K562 (cell line): ENCODE measurements around the gene OST4. TPM values are rescaled to one million over a fixed set of nuclear protein-coding genes. Genes with fewer than 3 reads are reported as not detected.

Experiments
- ATF7 ChIP-seq: fragments of 450-650 bp; IDR thresholded peaks from 2 replicates; pipeline ENCODE4 v1.7.1; 2014; ENCODE audit warnings: mild to moderate bottlenecking, moderate library complexity
- BDP1 ChIP-seq: IDR thresholded peaks from 3 replicates; pipeline ENCODE4 v1.6.1; 2011; ENCODE audit not compliant: insufficient read length, insufficient read depth
- BRD9 ChIP-seq: fragments of 450-650 bp; IDR thresholded peaks from 2 replicates; pipeline ENCODE4 v1.6.1; 2018; ENCODE audit warnings: low read depth; ENCODE audit not compliant: partially characterized antibody
- BRF1 ChIP-seq: IDR thresholded peaks from 3 replicates; pipeline ENCODE4 v1.6.1; 2011; ENCODE audit warnings: borderline replicate concordance, mild to moderate bottlenecking; ENCODE audit not compliant: insufficient read length; ENCODE audit errors: extremely low read depth
- DMBX1 ChIP-seq: fragments of 250-450 bp; sonication (Bioruptor Pico); IDR thresholded peaks from 2 replicates; pipeline ENCODE4 v1.8.0; 2022; ENCODE audit warnings: inconsistent platforms, mild to moderate bottlenecking, moderate library complexity, borderline replicate concordance
- E2F3 ChIP-seq: fragments of 250-450 bp; sonication (Bioruptor Pico); IDR thresholded peaks from 2 replicates; pipeline ENCODE4 v1.4.0; 2020; ENCODE audit warnings: mild to moderate bottlenecking
- ELF1 ChIP-seq: fragments of 200-800 bp; sonication (Bioruptor generic); IDR thresholded peaks from 2 replicates; pipeline ENCODE4 v1.6.1; 2016; ENCODE audit warnings: missing genetic modification characterization, missing compliant biosample characterization
- FOXP1 ChIP-seq: sonication (generic); formaldehyde crosslinking; IDR thresholded peaks from 2 replicates; pipeline ENCODE4 v1.8.0; 2022; ENCODE audit warnings: mild to moderate bottlenecking, missing genetic modification reagents
- HNRNPL ChIP-seq: fragments of 200-400 bp; formaldehyde crosslinking; IDR thresholded peaks from 2 replicates; pipeline ENCODE4 v1.6.1; 2017; ENCODE audit warnings: low read depth, mild to moderate bottlenecking, low read length
- OTX1 ChIP-seq: fragments of 450-650 bp; formaldehyde crosslinking; IDR thresholded peaks from 2 replicates; pipeline ENCODE4 v1.4.0; 2022; ENCODE audit warnings: mild to moderate bottlenecking
- POLR3G ChIP-seq: IDR thresholded peaks from 2 replicates; pipeline ENCODE4 v1.6.1; 2011; ENCODE audit not compliant: insufficient read length, insufficient replicate concordance; ENCODE audit errors: extremely low read depth
- PYGO2 ChIP-seq: fragments of 450-650 bp; IDR thresholded peaks from 2 replicates; pipeline ENCODE4 v1.6.1; 2016; ENCODE audit warnings: mild to moderate bottlenecking, missing genetic modification characterization, moderate library complexity, missing compliant biosample characterization
- SMAD3 ChIP-seq: fragments of 450-650 bp; formaldehyde crosslinking; conservative IDR thresholded peaks from 2 replicates; pipeline ENCODE4 v1.4.0; 2020; ENCODE audit warnings: mild to moderate bottlenecking
- SMARCA5 ChIP-seq: fragments of 450-650 bp; IDR thresholded peaks from 2 replicates; pipeline ENCODE4 v1.6.1; 2016
- TAF9B ChIP-seq: fragments of 450-650 bp; IDR thresholded peaks from 2 replicates; pipeline ENCODE4 v1.6.1; 2018; ENCODE audit warnings: mild to moderate bottlenecking; ENCODE audit not compliant: partially characterized antibody
- ZNF830 ChIP-seq: fragments of 250-450 bp; sonication (Bioruptor Pico); IDR thresholded peaks from 2 replicates; pipeline ENCODE4 v1.5.0; 2021; ENCODE audit warnings: mild to moderate bottlenecking
- polyA plus RNA-seq, 8 experiments: library from polyadenylated mRNA; depleted of rRNA in 4 of 8; stranded (reverse) in 5 of 8; unstranded in 3 of 8; fragments of >200 nt; fragmentation: Nextera tagmentation in 2 of 8; fragmentation: Illumina TruSeq in 1 of 8; extraction: Ambion mirVana in 2 of 8; extraction: Trizol in 1 of 8; gene quantifications; 2 replicates each; pipeline versions ENCODE4 v1.2.1 to v1.2.3, GENCODE V29; 2011 to 2014; ENCODE audit warnings: inconsistent platforms in 1 of 8, missing spikeins in 1 of 8
- total RNA-seq, 7 experiments: library from RNA; depleted of rRNA in 6 of 7; stranded (reverse); fragments of >200 nt in 6 of 7; fragmentation: Illumina TruSeq in 2 of 7; extraction: Trizol in 2 of 7; gene quantifications; 2 replicates each; pipeline versions ENCODE4 v1.2.1 to v1.2.3, GENCODE V29; 2011 to 2021; ENCODE audit warnings: low replicate concordance in 1 of 7
- TF ChIP-seq, protein P1 (sequence below): fragments of 450-650 bp; IDR thresholded peaks from 2 replicates; pipeline ENCODE4 v1.6.1; 2016; ENCODE audit warnings: low read depth, mild to moderate bottlenecking, moderate library complexity
- TF ChIP-seq, protein P2 (sequence below): IDR thresholded peaks from 2 replicates; pipeline ENCODE4 v1.6.1; 2011; ENCODE audit warnings: borderline replicate concordance, low read depth, mild to moderate bottlenecking, moderate library complexity, low read length; ENCODE audit not compliant: insufficient read depth, poor library complexity, severe bottlenecking
- TF ChIP-seq, protein P3 (sequence below): fragments of 250-450 bp; sonication (Bioruptor Pico); IDR thresholded peaks from 2 replicates; pipeline ENCODE4 v1.4.0; 2020
- TF ChIP-seq, protein P4 (sequence below): fragments of 450-650 bp; IDR thresholded peaks from 2 replicates; pipeline ENCODE4 v1.6.1; 2014; ENCODE audit warnings: low read depth, mild to moderate bottlenecking, moderate library complexity, borderline replicate concordance
- TF ChIP-seq, protein P5 (sequence below): fragments of 200-800 bp; sonication (Bioruptor generic); IDR thresholded peaks from 2 replicates; pipeline ENCODE4 v1.6.1; 2017; ENCODE audit warnings: missing genetic modification characterization, missing compliant biosample characterization

Gene OST4
- total and polyA plus RNA-seq, 9 of the 15 experiments (the other 6 are each of a cell fraction or from before 2014, with no cell fraction given), result 186 to 1,155 (median 355) TPM

DNA sequence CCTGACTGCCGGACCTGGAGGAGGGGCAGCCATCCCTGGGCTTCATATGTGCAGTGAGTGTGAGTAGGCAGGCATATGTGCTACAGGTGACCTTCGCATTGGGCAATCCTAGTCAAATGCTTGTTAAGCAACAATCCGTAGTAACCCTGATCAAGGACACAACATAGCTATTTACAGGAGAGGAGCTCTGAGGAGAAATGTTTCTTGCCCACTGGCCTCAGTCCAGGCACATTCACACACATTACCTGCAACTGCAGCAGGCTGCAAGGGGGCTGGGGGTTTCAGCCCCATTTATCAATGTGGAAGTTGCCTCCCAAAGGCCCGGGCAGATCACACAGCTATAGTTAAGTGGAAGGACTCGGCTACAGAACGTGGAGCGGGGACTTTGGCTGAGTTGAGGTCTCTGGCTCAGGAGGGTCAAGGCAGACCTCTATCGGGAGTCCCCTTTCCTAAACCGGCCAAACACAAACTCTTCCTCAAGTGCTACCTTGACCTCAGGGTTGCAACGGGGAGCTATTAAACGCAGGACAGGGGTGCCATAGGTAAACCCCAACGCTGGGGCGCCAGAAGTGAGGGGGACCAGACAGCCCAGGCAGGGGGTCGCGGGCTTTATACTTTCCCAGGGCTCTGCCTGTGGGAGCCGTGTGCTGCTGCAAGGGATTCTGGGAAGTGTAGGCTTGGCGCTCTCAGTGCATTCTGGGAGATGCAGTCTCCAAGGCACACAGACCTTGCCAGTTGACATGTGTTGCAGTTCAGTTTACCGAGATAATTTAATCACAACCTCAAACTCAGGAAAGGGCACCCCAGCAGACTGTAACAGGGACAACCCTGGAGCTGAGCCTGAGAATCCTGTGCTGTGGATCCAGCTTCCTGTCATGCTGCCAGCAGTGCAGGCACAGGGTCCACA, 24.5 kb upstream of the OST4 start (continued):
- TF ChIP-seq, protein P1, sequence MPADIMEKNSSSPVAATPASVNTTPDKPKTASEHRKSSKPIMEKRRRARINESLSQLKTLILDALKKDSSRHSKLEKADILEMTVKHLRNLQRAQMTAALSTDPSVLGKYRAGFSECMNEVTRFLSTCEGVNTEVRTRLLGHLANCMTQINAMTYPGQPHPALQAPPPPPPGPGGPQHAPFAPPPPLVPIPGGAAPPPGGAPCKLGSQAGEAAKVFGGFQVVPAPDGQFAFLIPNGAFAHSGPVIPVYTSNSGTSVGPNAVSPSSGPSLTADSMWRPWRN, result no peak
- no peak for TF ChIP-seq POLR3G
- no peak for TF ChIP-seq ZNF830 (CRISPR knock-in tag)
- TF ChIP-seq SMAD3 (CRISPR knock-in tag), result no peak
- TF ChIP-seq BRF1, result no peak
- TF ChIP-seq BDP1, result no peak
- TF ChIP-seq DMBX1, result no peak
- TF ChIP-seq, protein P2, sequence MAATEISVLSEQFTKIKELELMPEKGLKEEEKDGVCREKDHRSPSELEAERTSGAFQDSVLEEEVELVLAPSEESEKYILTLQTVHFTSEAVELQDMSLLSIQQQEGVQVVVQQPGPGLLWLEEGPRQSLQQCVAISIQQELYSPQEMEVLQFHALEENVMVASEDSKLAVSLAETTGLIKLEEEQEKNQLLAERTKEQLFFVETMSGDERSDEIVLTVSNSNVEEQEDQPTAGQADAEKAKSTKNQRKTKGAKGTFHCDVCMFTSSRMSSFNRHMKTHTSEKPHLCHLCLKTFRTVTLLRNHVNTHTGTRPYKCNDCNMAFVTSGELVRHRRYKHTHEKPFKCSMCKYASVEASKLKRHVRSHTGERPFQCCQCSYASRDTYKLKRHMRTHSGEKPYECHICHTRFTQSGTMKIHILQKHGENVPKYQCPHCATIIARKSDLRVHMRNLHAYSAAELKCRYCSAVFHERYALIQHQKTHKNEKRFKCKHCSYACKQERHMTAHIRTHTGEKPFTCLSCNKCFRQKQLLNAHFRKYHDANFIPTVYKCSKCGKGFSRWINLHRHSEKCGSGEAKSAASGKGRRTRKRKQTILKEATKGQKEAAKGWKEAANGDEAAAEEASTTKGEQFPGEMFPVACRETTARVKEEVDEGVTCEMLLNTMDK, result no peak
- TF ChIP-seq ELF1 (tag), result no peak
- TF ChIP-seq SMARCA5, result no peak
- TF ChIP-seq ATF7, result 0 out of 2 replicates have a peak, but pooled peaks have one; percentile 18
- TF ChIP-seq, protein P3, sequence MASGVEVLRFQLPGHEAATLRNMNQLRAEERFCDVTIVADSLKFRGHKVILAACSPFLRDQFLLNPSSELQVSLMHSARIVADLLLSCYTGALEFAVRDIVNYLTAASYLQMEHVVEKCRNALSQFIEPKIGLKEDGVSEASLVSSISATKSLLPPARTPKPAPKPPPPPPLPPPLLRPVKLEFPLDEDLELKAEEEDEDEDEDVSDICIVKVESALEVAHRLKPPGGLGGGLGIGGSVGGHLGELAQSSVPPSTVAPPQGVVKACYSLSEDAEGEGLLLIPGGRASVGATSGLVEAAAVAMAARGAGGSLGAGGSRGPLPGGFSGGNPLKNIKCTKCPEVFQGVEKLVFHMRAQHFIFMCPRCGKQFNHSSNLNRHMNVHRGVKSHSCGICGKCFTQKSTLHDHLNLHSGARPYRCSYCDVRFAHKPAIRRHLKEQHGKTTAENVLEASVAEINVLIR (CRISPR knock-in tag), result no peak
- TF ChIP-seq FOXP1 (CRISPR knock-in tag), result no peak
- TF ChIP-seq OTX1 (CRISPR knock-in tag), result no peak
- TF ChIP-seq, protein P4, sequence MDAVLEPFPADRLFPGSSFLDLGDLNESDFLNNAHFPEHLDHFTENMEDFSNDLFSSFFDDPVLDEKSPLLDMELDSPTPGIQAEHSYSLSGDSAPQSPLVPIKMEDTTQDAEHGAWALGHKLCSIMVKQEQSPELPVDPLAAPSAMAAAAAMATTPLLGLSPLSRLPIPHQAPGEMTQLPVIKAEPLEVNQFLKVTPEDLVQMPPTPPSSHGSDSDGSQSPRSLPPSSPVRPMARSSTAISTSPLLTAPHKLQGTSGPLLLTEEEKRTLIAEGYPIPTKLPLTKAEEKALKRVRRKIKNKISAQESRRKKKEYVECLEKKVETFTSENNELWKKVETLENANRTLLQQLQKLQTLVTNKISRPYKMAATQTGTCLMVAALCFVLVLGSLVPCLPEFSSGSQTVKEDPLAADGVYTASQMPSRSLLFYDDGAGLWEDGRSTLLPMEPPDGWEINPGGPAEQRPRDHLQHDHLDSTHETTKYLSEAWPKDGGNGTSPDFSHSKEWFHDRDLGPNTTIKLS, result peak; percentile 67; the same call in 1 of the 2 replicates
- TF ChIP-seq, protein P5, sequence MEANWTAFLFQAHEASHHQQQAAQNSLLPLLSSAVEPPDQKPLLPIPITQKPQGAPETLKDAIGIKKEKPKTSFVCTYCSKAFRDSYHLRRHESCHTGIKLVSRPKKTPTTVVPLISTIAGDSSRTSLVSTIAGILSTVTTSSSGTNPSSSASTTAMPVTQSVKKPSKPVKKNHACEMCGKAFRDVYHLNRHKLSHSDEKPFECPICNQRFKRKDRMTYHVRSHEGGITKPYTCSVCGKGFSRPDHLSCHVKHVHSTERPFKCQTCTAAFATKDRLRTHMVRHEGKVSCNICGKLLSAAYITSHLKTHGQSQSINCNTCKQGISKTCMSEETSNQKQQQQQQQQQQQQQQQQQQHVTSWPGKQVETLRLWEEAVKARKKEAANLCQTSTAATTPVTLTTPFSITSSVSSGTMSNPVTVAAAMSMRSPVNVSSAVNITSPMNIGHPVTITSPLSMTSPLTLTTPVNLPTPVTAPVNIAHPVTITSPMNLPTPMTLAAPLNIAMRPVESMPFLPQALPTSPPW (CRISPR knock-in tag), result no peak
- TF ChIP-seq E2F3 (CRISPR knock-in tag), result no peak
- no peak for TF ChIP-seq BRD9
- no peak for TF ChIP-seq PYGO2
- TF ChIP-seq HNRNPL, result no peak
- TF ChIP-seq TAF9B, result no peak
